Measurements from ENCODE around the gene PITPNM3.
"Not testable (repeated sequence)": the region's sequence is repeated elsewhere in the genome, so short reads cannot be mapped to it uniquely, and the experiment has no call there.

Gene PITPNM3

DNA sequence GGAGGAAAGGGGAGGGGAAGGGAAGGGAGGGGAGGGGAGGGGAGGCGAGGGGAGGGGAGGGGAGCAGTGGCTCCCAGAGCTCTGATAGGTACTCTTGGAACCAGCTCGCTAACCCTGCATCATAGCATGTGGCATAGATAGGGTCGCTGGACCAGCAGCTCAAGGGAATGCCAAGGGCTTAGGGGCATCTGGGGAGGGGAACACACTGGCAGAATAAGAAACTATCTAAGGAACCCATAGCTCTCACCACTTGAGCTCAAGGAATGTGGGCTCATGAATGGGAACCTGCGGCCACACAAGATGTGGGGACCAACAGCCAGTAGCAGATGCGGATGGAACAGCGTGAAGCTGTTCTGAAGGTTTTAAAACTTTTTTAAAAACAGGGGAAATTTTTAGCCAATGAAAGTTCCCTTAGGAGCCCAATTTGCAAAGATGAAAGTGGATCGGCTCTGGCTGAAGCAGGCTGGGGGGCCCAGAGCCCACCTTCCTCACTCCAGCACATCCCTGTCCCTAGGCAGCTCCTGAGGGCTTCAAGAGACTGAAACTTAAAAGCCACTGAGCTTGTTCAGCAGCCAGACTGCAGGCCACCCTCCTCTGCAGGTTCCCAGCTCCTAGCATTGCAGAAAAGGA lies 65.2 kb downstream of the PITPNM3 start:
- in situ Hi-C loops (cut with MboI; ENCODE audit: low pct_unique_long_range_greater_than_20kb, low sequenced_read_pairs, unreplicated experiment): no loop called here
- no peak for TF ChIP-seq CTCF (IDR thresholded peaks at IDR 0.05; ENCODE audit: extremely low read depth, insufficient read depth, missing control alignments)

GRCh38 chr17:6489016-6489550 lies 67.3 kb downstream of the PITPNM3 start:
- in situ Hi-C loops (cut with MboI; ENCODE audit: low pct_unique_long_range_greater_than_20kb, low sequenced_read_pairs, unreplicated experiment): no loop called here
- no peak for TF ChIP-seq CTCF (IDR thresholded peaks at IDR 0.05; ENCODE audit: extremely low read depth, insufficient read depth, missing control alignments)

More for the DNA sequence above, 65.2 kb downstream of the PITPNM3 start:
- DNase-seq (ENCODE audit: low spot score): no peak

GRCh38 chr17:6488008-6488539 lies 68.3 kb downstream of the PITPNM3 start:
- DNase-seq (ENCODE audit: low spot score): no peak
- in situ Hi-C loops (cut with MboI; ENCODE audit: low pct_unique_long_range_greater_than_20kb, low sequenced_read_pairs, unreplicated experiment): no loop called here
- TF ChIP-seq CTCF (IDR thresholded peaks at IDR 0.05; ENCODE audit: extremely low read depth, insufficient read depth, missing control alignments): no peak

More at GRCh38 chr17:6489016-6489550, 67.3 kb downstream of the PITPNM3 start:
- DNase-seq (ENCODE audit: low spot score): no peak

GRCh38 chr17:6487251-6488007 lies 68.9 kb downstream of the PITPNM3 start:
- in situ Hi-C loops (cut with MboI; ENCODE audit: low pct_unique_long_range_greater_than_20kb, low sequenced_read_pairs, unreplicated experiment): no loop called here
- no peak for TF ChIP-seq CTCF (IDR thresholded peaks at IDR 0.05; ENCODE audit: extremely low read depth, insufficient read depth, missing control alignments)
- DNase-seq (ENCODE audit: low spot score): no peak

GRCh38 chr17:6485646-6486412 lies 70.5 kb downstream of the PITPNM3 start:
- in situ Hi-C loops (cut with MboI; ENCODE audit: low pct_unique_long_range_greater_than_20kb, low sequenced_read_pairs, unreplicated experiment): no loop called here
- no peak for DNase-seq (ENCODE audit: low spot score)
- no peak for TF ChIP-seq CTCF (IDR thresholded peaks at IDR 0.05; ENCODE audit: extremely low read depth, insufficient read depth, missing control alignments)

GRCh38 chr17:6483507-6483906 lies 72.8 kb downstream of the PITPNM3 start:
- in situ Hi-C loops (cut with MboI; ENCODE audit: low pct_unique_long_range_greater_than_20kb, low sequenced_read_pairs, unreplicated experiment): no loop called here
- DNase-seq (ENCODE audit: low spot score): no peak
- no peak for TF ChIP-seq CTCF (IDR thresholded peaks at IDR 0.05; ENCODE audit: extremely low read depth, insufficient read depth, missing control alignments)

DNA sequence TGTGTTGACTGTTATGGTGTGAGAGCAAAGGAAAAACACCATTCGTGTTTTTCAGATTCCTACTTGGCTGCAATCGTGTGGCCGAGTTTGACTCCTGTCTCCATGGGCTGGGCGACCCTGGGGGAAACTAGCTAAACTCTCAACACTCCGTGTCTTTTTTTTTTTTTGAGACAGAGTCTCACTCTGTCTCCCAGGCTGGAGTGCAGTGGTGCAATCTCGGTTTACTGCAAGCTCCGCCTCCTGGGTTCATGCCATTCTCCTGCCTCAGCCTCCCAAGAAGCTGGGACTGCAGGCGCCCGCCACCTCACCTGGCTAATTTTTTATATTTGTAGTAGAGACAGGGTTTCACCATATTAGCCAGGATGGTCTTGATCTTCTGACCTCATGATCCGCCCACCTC lies 73.6 kb downstream of the PITPNM3 start:
- in situ Hi-C loops (cut with MboI; ENCODE audit: low pct_unique_long_range_greater_than_20kb, low sequenced_read_pairs, unreplicated experiment); DNase-seq (ENCODE audit: low spot score): not testable (repeated sequence)

Data from GM13977 (cell line).